Cardiac fibroblast (primary cell): Measurements from ENCODE around the gene CCNYL1.
"Not testable (repeated sequence)": the region's sequence is repeated elsewhere in the genome, so short reads cannot be mapped to it uniquely, and the experiment has no call there.

ENCODE experiments used
- DNase-seq, 2 donors: peaks; one replicate each; pipeline versions ENCODE4 v3.0.0 to v3.0.0-alpha.2; 2010; ENCODE audit warnings: low read depth in 2 of 2
- H3K4me3 ChIP-seq, 2 donors: replicated peaks in 1 of 2; 1 replicate in 1 of 2; 2 replicates in 1 of 2; pipeline ENCODE4 v1.5.1; 2011; ENCODE audit warnings: low read depth in 2 of 2, low read length in 2 of 2, mild to moderate bottlenecking in 2 of 2, moderate library complexity in 1 of 2
- CTCF ChIP-seq: IDR thresholded peaks from one replicate; pipeline ENCODE4 v1.5.1; 2011; ENCODE audit warnings: low read depth, mild to moderate bottlenecking, low read length, inconsistent platforms

The CCNYL1 gene

DNA sequence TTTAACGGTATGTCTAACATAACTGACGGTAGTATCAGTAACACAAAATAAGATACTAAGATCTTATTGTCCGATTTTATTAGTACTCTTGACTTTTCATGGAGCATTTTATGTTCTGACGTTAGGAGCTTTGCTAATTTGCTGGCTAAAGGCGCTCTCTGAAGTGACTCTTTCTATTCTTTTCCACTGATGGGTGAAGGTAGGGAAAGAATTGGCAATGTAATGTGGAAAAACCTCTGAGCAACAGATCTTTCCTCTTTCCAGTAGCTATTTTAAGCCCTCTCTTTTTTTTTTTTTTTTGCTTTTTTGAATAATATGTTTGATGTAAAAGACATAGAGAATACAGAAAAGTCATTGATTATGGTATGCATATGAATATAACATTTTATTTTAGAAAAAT lies 4.6 kb downstream of the CCNYL1 start:
- no peak for TF ChIP-seq CTCF

DNA sequence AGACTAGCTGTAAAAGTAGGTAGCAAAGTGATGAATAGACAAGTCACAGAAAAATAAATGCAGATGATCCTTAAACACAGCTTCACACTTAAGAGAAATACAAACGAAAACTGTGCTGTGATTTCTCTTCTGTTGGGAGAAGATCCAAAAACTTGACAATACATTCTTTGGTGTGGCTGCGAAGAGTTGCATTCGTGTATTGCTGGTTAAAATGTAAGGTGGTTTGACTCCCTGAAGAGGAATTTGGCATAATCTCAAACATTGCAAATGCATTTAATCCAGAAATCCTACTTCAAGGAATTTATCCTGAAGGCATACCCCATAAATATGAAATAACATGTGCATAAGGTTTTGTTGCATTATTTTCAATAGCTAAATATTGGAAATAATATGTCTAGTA lies 7.1 kb downstream of the CCNYL1 start:
- no peak for DNase-seq
- TF ChIP-seq CTCF: no peak
- no peak overlapping the region for H3K4me3 ChIP-seq

More for the DNA sequence above, 4.6 kb downstream of the CCNYL1 start:
- no peak for DNase-seq
- no peak overlapping the region for H3K4me3 ChIP-seq

DNA sequence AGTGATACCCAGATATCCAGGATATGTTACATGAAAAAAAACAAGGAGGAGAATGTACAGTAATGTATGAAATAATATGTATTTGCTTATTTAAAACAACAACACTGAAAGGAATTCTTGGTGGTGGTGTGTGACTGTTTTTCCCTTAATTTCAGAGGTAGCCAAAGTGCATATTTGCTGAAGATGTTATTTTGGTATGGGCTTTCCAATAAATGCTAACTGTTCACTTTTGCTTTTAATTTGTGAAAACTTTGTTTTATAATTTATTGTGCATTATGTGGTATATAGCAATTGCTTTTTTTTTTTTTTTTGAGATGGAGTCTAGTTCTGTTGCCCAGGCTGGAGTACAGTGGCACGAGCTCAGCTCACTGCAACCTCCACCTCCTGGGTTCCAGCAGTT lies 7.6 kb downstream of the CCNYL1 start:
- H3K4me3 ChIP-seq: no peak overlapping the region
- no peak for DNase-seq
- no peak for TF ChIP-seq CTCF

DNA sequence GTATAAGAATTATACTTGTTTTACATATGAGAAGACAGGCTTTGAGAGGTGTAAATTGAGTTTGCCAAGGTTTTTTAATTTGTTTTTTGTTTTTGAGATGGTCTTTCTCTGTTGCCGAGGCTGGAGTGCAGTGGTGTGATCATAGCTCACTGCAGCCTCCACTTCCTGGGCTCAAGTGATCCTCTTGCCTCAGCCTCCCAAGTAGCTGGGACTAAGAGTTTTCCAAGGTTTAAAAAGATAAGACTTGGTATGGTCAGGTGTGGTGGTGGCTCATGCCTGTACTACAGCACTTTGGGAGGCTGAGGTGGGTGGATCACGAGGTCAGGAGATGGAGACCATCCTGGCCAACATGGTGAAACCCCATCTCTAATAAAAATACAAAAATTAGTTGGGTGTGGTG lies 8.2 kb downstream of the CCNYL1 start:
- DNase-seq, H3K4me3 ChIP-seq: not testable (repeated sequence)

DNA sequence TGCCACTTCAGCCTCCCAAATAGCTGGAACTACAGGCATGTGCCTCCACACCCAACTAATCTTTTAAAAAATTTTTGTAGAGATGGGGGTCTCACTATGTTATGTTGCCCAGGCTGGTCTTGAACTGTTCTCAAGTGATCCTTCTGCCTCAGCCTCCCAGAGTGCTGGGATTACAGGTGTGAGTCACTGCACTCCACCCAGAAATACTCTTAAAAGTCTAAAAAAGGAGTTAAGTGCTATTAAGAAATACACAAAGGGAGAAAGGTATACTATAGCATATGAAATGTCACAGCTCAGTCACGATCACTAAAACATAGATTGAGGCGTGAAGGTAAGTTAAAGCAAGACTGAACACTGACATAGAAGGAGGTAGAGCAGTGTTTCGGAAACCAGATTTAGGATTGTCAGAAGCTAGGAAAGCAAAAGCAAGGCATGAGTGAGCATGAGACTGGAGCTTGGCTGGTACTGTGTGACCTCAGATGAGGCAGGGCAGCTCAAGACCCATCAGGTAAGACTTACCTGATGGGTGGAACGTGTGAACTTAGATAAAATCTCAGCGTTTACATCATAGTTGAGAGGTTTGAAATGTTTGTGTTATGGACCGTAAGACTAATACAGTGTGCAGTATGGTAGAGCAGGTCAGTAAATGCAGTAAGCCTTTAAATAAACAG lies 9.2 kb downstream of the CCNYL1 start:
- H3K4me3 ChIP-seq: no peak overlapping the region
- no peak for DNase-seq
- no peak for TF ChIP-seq CTCF

- H3K4me3 ChIP-seq: no peak overlapping the region
- TF ChIP-seq CTCF: no peak
- DNase-seq: peak in 1 of 2 donors; percentile 16
Measured at GRCh38 chr2:207722773-207723424, 11.5 kb downstream of the CCNYL1 start.

DNA sequence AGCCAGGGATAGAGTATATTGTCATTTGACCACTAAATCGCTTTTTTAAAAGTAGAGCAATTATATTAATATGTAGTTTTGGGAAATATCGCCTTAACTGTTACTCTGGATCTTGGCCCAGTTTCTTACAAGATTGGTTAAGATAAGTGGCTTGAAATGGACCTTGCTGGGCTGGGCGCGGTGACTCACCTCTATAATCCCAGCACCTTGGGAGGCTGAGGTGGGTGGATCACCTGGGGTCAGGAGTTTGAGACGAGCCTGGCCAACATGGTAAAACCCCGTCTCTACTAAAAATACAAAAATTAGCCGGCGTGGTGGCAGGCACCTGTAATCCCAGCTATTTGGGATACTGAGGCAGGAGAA lies 12.0 kb downstream of the CCNYL1 start:
- H3K4me3 ChIP-seq: not testable (repeated sequence)

GRCh38 chr2:207724113-207724512 lies 12.7 kb downstream of the CCNYL1 start:
- TF ChIP-seq CTCF: no peak
- peak in 1 of 2 donors; percentile 16 for DNase-seq
- no peak overlapping the region for H3K4me3 ChIP-seq

More for the DNA sequence above, 12.0 kb downstream of the CCNYL1 start:
- DNase-seq: not testable (repeated sequence)
